ENCODE data around the gene PIAS4. TPM values are rescaled to one million over a fixed set of nuclear protein-coding genes. Genes with fewer than 3 reads are reported as not detected.

PIAS4 gene
- total RNA-seq, 2 experiments from 2014 or later, result 16.1 to 20.1 TPM

DNA sequence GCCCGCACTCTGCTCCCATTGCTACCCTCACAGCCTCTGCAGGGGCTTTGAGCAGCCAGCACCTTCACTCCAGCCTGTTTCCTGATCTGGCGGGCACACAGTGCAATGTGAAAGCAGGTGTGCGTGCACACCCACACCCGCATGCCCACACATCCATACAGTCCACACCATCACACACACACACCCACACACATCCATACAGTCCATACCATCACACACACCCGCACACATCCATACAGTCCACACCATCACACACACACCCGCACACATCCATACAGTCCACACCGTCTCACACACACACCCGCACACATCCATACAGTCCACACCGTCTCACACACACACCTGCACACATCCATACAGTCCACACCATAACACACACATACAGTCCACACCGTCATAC, 28.0 kb downstream of the PIAS4 start:
- CTCF ChIA-PET, result no interaction called here
- Mint-ChIP-seq H3K9me3 (no peaks in the 10 kb centered on the region), H3K4me1 (ENCODE audit: low read depth) (no peaks in the 10 kb centered on the region), H3K4me3 (no peak overlapping the region), H3K27me3 (ENCODE audit: low read depth) (no peaks in the 10 kb centered on the region), H3K27ac (no peak overlapping the region), H3K36me3 (ENCODE audit: low read depth) (peaks cover 3% of the 10 kb centered on the region)
- intact Hi-C loops (cut with micrococcal nuclease), result no loop called here
- no peak for DNase-seq

DNA sequence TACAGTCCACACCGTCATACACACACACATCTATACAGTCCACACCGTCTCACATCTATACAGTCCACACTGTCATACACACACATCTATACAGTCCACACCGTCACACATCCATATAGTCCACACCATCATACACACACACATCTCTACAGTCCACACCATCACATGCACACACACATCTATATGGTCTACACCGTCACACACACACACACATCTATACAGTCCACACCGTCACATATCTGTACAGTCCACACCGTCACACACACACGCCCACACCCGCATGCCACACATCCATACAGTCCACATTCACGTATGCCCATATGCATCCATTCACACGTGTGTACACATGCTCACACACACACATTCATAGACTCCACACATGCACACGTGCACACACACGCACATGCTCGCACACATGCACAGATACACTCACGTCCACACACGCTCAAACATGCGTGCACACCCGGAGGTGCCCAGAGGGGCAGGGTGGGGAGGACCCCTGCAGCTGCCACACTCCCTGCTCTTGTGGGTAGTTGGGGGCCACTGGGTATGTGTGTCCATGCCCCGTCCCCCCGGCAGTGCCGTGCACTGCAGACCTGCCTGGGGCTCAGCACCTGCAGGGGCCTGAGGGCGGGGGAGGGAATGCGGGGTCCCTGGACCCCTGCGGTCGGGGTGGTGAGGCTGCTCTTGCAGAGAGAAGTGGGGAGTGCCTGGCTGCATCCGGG, 29.2 kb downstream of the PIAS4 start:
- Mint-ChIP-seq H3K4me3 (no peak overlapping the region), H3K4me1 (ENCODE audit: low read depth) (no peaks in the 10 kb centered on the region), H3K27ac (no peak overlapping the region), H3K9me3 (no peaks in the 10 kb centered on the region), H3K36me3 (ENCODE audit: low read depth) (peaks cover 3% of the 10 kb centered on the region), H3K27me3 (ENCODE audit: low read depth) (no peaks in the 10 kb centered on the region)
- CTCF ChIA-PET, result no interaction called here
- intact Hi-C loops (cut with micrococcal nuclease), result no loop called here
- no peak for DNase-seq

DNA sequence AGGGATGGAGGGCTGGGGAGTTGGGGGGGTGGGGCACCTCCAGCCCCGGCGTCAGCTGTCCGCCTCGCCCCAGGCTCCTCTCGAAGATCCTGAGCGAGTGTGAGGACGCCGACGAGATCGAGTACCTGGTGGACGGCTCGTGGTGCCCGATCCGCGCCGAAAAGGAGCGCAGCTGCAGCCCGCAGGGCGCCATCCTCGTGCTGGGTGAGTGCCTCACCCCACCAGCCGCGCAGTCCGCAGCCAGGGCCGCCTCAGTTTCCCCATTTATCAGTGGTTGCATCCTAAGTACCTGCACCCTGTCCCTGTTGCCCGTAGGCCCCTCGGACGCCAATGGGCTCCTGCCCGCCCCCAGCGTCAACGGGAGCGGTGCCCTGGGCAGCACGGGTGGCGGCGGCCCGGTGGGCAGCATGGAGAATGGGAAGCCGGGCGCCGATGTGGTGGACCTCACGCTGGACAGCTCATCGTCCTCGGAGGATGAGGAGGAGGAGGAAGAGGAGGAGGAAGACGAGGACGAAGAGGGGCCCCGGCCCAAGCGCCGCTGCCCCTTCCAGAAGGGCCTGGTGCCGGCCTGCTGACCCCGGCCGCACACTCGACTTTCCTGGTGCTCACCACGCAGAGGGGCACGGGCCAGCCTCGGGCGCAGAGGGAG, 29.9 kb downstream of the PIAS4 start:
- no peak overlapping the region for H3K4me3 Mint-ChIP-seq
- CTCF ChIA-PET, result no interaction called here
- intact Hi-C loops (cut with micrococcal nuclease), result no loop called here
- H3K9me3 Mint-ChIP-seq, result no peaks in the 10 kb centered on the region
- no peak overlapping the region for H3K27ac Mint-ChIP-seq
- DNase-seq, result no peak
- no peaks in the 10 kb centered on the region for H3K27me3 Mint-ChIP-seq (ENCODE audit: low read depth)
- H3K36me3 Mint-ChIP-seq (ENCODE audit: low read depth), result peaks cover 3% of the 10 kb centered on the region
- H3K4me1 Mint-ChIP-seq (ENCODE audit: low read depth), result no peaks in the 10 kb centered on the region

DNA sequence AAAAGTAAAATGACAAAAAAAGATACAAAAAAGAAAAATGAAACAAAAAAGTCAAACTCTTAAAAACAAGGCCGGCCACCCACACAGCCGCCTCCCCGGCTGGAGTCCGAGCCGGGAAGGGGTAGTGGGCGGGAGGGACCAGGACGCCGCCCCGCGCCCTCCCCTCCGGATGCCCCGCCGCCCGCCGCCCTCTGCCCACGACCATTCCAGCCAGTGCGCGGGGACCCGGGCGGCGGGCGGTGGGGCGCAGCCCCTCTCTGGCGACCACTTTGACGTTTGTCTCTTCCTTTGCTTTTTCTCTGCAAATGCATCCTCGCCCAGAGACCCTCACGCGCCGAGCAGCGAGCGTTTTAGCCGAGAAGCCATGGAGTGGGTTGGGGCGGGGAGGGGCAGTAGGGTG, 30.5 kb downstream of the PIAS4 start:
- no peak overlapping the region for H3K4me3 Mint-ChIP-seq
- peaks cover 3% of the 10 kb centered on the region for H3K36me3 Mint-ChIP-seq (ENCODE audit: low read depth)
- H3K27ac Mint-ChIP-seq, result no peak overlapping the region
- no peaks in the 10 kb centered on the region for H3K9me3 Mint-ChIP-seq
- intact Hi-C loops (cut with micrococcal nuclease), result no loop called here
- H3K4me1 Mint-ChIP-seq (ENCODE audit: low read depth), result no peaks in the 10 kb centered on the region
- CTCF ChIA-PET, result no interaction called here
- H3K27me3 Mint-ChIP-seq (ENCODE audit: low read depth), result no peaks in the 10 kb centered on the region
- no peak for DNase-seq

DNA sequence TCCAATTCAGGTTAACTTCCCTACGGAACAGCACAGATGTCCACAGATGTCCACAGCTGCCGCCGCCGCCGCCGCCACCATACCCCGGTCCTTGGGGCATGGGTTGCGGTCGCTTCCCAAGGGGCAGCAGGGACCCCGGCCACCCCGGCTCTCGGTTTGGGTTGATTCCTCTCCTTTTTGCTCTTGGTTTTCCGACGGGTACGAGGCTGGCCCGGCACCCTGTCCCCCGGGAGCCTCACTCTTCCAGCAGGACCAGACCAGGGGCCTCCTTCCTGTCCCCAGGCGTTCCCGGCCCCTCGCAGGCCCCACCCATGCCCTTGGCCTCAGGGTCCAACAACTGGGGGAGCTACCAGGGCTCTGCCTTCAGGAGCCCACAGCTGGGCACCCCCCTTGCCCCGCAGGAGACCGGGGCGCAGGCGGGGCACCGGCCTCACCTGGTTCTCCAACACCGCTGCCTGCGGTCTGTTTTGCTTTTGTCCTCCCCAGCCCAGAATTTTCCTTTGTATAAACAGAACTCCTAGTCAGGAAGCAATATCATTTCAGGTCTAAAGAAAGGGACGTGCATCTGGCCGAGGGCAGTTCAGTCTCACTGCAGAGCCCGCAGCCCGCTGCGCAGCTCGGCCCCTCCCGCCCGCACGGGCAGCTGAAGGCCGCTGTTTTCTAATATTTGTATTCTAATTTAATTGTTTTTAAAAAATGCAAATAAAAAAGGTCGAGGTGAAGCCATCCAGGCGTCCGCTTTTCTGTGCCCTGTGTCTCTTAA, 31.3 kb downstream of the PIAS4 start:
- Mint-ChIP-seq H3K27ac (no peak overlapping the region), H3K4me3 (no peak overlapping the region), H3K36me3 (ENCODE audit: low read depth) (peaks cover 3% of the 10 kb centered on the region), H3K4me1 (ENCODE audit: low read depth) (no peaks in the 10 kb centered on the region), H3K27me3 (ENCODE audit: low read depth) (no peaks in the 10 kb centered on the region), H3K9me3 (no peaks in the 10 kb centered on the region)
- intact Hi-C loops (cut with micrococcal nuclease), result no loop called here
- CTCF ChIA-PET, result interaction anchor here (0.6 kb wide), 1 partner anchor 1823 kb away, joined by 4 read pairs; no protein-coding TSS in a partner anchor
- DNase-seq, result no peak

DNA sequence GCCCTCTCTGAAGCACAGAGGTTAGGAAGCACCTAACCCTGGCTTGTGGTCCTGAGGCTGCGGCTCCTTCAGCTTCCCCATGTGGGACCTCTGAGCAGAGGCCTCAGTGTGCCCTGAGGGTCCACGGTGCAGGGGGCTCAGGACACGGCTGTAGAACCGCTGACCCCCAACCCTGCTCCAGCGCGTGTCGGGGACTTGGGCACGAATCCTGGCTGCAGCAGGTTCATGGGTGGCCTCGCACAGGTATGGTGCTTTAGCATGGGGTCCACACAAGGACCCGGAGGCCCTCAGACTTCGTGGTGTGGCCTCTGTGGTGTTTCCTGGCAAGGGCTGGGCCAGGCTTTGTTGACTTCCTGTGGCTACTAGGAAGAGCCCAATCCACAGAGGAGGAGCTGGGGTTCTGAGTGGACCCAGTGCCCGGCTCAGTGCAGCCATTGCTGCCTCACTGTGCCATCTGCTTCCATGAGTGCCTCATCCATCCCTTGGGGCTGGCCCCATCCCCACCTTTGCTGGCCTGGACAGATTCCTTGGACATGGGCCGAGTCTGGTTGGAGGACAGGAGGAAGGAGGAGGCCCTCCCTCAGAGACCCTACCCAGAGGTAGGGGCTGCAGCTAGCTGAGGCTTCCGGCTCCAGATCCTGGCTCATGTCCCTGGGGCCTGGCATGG, 34.7 kb downstream of the PIAS4 start:
- intact Hi-C loops (cut with micrococcal nuclease), result no loop called here
- H3K9me3 Mint-ChIP-seq, result no peaks in the 10 kb centered on the region
- no peak for DNase-seq
- no peak overlapping the region for H3K27ac Mint-ChIP-seq
- H3K36me3 Mint-ChIP-seq (ENCODE audit: low read depth), result peaks cover 1% of the 10 kb centered on the region
- CTCF ChIA-PET, result no interaction called here
- no peaks in the 10 kb centered on the region for H3K27me3 Mint-ChIP-seq (ENCODE audit: low read depth)
- peaks cover 2% of the 10 kb centered on the region for H3K4me1 Mint-ChIP-seq (ENCODE audit: low read depth)
- H3K4me3 Mint-ChIP-seq, result no peak overlapping the region

DNA sequence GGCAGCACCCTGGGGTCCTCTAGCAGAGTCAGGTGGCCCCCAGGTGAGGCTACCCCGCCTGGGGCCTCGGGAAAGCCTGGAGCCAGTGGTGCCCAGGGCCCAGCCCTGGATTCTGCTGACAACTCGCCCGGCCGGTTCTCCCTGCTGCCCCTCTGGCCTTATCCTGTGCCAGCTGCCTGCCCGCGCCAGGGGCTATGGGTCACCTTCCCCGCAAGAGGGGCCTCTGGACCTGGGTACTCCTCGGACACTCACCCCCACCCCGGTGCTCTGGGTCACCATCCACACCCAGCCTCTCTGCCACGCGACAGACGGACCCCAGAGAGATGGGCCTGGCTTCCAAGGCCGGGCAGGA, 35.2 kb downstream of the PIAS4 start:
- H3K27ac Mint-ChIP-seq, result no peak overlapping the region
- no peak for DNase-seq
- H3K4me3 Mint-ChIP-seq, result no peak overlapping the region
- intact Hi-C loops (cut with micrococcal nuclease), result no loop called here
- no peaks in the 10 kb centered on the region for H3K9me3 Mint-ChIP-seq
- H3K27me3 Mint-ChIP-seq (ENCODE audit: low read depth), result no peaks in the 10 kb centered on the region
- CTCF ChIA-PET, result interaction anchor here (0.7 kb wide), 1 partner anchor 87 kb away, joined by 4 read pairs; no protein-coding TSS in a partner anchor
- H3K36me3 Mint-ChIP-seq (ENCODE audit: low read depth), result peaks cover 1% of the 10 kb centered on the region
- peaks cover 2% of the 10 kb centered on the region for H3K4me1 Mint-ChIP-seq (ENCODE audit: low read depth)

DNA sequence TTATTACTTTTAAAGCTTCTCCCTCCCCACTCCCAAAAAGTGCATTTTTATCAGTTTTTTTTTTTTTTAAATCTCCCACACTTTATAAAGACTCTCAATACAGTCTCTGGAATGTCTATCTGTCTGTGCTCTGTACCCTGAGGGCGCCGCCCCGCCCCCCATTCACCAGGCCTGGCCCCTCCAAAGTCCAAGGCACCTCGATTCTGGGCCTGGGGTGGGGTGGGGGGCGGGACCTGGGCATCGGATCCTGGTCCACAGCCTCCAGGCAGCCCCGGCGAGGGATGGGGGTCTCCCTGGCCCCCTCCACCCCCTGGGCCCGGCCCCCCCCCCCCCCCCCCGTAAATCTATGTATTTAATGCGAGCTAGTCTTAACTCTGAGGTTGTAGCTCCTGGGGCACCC, 35.9 kb downstream of the PIAS4 start:
- Mint-ChIP-seq H3K9me3 (no peaks in the 10 kb centered on the region), H3K36me3 (ENCODE audit: low read depth) (peaks cover 2% of the 10 kb centered on the region), H3K27me3 (ENCODE audit: low read depth) (no peaks in the 10 kb centered on the region), H3K4me3 (no peak overlapping the region), H3K27ac (no peak overlapping the region), H3K4me1 (ENCODE audit: low read depth) (peaks cover 5% of the 10 kb centered on the region)
- CTCF ChIA-PET, result interaction anchor here (0.7 kb wide), 1 partner anchor 87 kb away, joined by 4 read pairs; no protein-coding TSS in a partner anchor
- intact Hi-C loops (cut with micrococcal nuclease), result no loop called here
- DNase-seq, result no peak

DNA sequence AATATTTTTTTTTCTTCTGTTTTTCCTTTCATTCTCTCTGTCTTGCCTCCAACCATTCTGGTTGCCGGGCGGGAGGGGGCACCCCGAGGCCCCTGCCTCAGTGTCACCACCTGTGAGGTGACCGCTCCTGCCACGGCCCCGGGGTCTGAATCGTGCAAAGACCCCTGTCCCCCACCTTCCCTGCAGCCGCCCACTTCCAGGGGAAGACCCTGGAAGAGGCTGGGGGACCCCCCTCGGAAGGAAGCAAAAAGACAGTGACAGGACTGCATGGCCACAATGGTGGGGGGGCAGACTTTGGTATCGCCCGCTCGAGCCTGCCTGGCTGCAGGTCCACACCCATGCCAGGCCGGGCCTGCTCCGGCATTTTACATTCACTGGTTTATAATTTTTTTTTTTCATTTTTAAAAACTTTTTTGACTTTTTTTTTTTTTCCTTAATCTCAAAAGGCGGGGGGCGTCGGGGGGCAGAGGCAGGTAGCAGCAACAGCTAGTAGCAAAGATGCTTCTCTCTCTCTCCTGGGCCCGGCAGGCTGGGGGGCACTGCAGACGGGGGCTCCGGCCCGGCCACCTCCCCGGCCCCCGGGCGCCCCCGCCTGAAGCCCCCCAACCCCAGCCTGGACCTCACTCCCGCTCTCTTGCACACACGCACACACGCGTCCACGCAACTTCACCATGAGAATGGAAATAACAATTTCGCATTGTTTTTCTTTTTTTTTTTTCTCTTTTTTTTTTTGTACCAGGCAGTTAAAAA, 36.6 kb downstream of the PIAS4 start:
- CTCF ChIA-PET, result interaction anchor here (0.6 to 1.0 kb wide), 2 partner anchors 63 to 123 kb away, joined by 3 read pairs; no protein-coding TSS in a partner anchor
- Mint-ChIP-seq H3K36me3 (ENCODE audit: low read depth) (peaks cover 2% of the 10 kb centered on the region), H3K27me3 (ENCODE audit: low read depth) (no peaks in the 10 kb centered on the region), H3K27ac (no peak overlapping the region), H3K4me3 (no peak overlapping the region), H3K9me3 (no peaks in the 10 kb centered on the region), H3K4me1 (ENCODE audit: low read depth) (peaks cover 5% of the 10 kb centered on the region)
- intact Hi-C loops (cut with micrococcal nuclease), result no loop called here
- DNase-seq, result no peak

DNA sequence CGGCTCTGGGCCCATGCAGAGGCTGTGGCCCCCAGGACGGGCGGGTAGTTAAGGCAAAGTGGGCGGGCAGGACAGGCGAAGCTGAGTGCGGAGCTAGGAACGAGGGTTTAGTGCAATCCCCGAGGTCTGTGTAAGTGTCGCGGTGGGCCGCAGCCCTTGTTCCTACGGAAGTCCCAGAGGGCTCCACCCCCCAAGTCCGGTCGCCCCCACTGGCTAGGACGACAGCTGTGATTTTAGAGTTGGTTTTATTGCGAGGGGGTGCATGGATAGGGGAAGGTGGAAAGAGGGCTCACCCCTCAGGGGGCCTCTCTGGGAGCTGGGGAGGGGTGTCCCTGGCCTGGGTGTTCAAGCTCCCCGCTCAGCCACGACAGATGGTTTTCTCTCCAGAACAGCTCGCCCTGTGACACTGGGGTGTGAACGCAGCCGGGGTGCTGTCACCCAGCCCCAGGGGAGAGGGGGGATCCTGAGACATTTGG, 37.5 kb downstream of the PIAS4 start:
- H3K36me3 Mint-ChIP-seq (ENCODE audit: low read depth), result peaks cover 6% of the 10 kb centered on the region
- H3K27me3 Mint-ChIP-seq (ENCODE audit: low read depth), result no peaks in the 10 kb centered on the region
- no peak for DNase-seq
- H3K27ac Mint-ChIP-seq, result no peak overlapping the region
- CTCF ChIA-PET, result interaction anchor here (0.6 to 1.0 kb wide), 2 partner anchors 62 to 122 kb away, joined by 3 read pairs; no protein-coding TSS in a partner anchor
- peaks cover 8% of the 10 kb centered on the region for H3K4me1 Mint-ChIP-seq (ENCODE audit: low read depth)
- H3K9me3 Mint-ChIP-seq, result no peaks in the 10 kb centered on the region
- intact Hi-C loops (cut with micrococcal nuclease), result no loop called here
- H3K4me3 Mint-ChIP-seq, result no peak overlapping the region

DNA sequence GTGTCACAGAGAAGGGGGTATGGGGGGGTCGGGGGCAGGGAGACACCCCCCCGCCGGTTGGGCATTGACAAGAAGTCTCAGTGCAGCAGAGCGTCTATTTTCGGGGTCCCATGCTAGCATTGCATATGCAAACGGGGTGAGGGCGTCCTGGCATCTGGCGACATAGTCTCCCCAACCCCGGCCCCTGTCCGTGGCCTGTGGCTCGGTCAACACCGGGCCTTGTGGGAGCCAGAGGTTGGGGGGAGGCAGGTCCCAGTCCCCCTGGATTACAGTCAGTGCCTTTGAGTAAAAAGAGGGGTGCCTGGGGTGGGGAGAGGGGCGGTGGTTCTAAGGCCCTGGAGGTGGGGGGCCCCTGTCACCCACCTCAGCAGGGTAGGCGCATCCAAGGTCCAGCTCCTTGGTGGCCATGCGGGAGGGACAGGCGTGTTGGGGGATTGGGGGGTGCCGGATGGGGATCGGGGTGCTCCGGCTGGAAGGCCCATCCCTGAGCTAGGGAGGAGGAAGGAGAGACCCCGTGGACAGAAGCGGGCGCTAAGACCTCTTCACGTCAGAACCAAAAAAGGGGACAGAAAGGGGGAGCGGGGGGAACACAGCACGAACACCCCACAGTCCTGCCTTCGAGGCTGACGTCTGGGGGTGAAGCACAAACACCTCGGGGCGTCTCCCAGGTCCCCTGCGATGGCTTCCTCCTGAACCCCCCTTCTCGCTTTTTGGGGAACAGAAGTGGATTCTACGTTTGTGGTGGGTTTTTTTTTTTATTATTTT, 38.2 kb downstream of the PIAS4 start:
- CTCF ChIA-PET, result interaction anchor here (0.7 to 1.0 kb wide), 2 partner anchors 121 to 961 kb away, joined by 3 read pairs; no protein-coding TSS in a partner anchor
- Mint-ChIP-seq H3K9me3 (no peaks in the 10 kb centered on the region), H3K4me3 (no peak overlapping the region), H3K4me1 (ENCODE audit: low read depth) (peaks cover 12% of the 10 kb centered on the region), H3K27ac (peak overlapping the region; percentile 78), H3K36me3 (ENCODE audit: low read depth) (peaks cover 11% of the 10 kb centered on the region), H3K27me3 (ENCODE audit: low read depth) (no peaks in the 10 kb centered on the region)
- intact Hi-C loops (cut with micrococcal nuclease), result no loop called here
- DNase-seq, result no peak
